RWPE1 (cell line): Measurements from ENCODE around the gene RNF114.
"Not testable (repeated sequence)": the region's sequence is repeated elsewhere in the genome, so short reads cannot be mapped to it uniquely, and the experiment has no call there.

Experiments
- CTCF ChIA-PET: fragments of 350-600 bp; sonication (Branson Sonifier 250); formaldehyde crosslinking; extraction: SDS; loops from one replicate; lab custom pipeline; 2021; lab: Yijun Ruan, JAX
- POLR2A ChIA-PET: fragments of 400-600 bp; formaldehyde crosslinking; extraction: SDS; loops from one replicate; lab custom pipeline; 2020; ENCODE audit warnings: antibody characterized with exemption; ENCODE audit not compliant: low non-redundant PET; lab: Yijun Ruan, JAX
- DNase-seq: peaks from one replicate; pipeline ENCODE4 v3.0.0; 2012; ENCODE audit warnings: low spot score
- H3K27ac ChIP-seq: fragments of 450-650 bp; 2 replicates; pipeline ENCODE4 v1.5.1; 2017
- TF ChIP-seq, protein P1 (sequence below): fragments of 450-650 bp; conservative IDR thresholded peaks from 2 replicates; pipeline ENCODE4 v1.5.1; 2017; ENCODE audit warnings: low read depth, mild to moderate bottlenecking

The RNF114 gene

DNA sequence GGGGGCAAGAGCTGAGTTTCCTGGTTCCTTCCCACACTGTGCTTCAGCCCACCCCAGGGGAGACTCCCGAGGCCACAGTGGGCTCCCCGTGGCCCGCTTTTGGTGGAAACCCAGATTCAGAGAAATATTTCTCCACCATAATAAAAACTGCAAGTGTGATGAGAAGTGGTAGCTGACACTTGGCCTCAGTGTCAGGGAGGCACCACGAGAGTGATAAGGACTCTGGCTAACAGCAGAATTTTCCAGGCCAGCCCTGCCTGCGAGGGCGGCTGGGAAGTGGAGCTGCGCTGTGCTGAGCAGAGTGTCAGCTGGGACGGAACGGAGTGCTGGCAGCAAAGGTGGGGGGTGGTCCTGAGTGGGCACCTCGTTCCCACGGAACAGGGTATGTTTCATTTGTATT is 43.4 kb upstream of the RNF114 start:
- 0 out of 2 replicates have a peak overlapping the region, but pooled peaks have one; percentile 2 for H3K27ac ChIP-seq
- DNase-seq: no peak
- ChIA-PET CTCF (interaction anchor here (0.6 to 1.7 kb wide), 3 partner anchors 86 to 359 kb away, joined by 3 to 7 read pairs (median 4); no protein-coding TSS in a partner anchor), POLR2A (no interaction called here)
- TF ChIP-seq, protein P1, sequence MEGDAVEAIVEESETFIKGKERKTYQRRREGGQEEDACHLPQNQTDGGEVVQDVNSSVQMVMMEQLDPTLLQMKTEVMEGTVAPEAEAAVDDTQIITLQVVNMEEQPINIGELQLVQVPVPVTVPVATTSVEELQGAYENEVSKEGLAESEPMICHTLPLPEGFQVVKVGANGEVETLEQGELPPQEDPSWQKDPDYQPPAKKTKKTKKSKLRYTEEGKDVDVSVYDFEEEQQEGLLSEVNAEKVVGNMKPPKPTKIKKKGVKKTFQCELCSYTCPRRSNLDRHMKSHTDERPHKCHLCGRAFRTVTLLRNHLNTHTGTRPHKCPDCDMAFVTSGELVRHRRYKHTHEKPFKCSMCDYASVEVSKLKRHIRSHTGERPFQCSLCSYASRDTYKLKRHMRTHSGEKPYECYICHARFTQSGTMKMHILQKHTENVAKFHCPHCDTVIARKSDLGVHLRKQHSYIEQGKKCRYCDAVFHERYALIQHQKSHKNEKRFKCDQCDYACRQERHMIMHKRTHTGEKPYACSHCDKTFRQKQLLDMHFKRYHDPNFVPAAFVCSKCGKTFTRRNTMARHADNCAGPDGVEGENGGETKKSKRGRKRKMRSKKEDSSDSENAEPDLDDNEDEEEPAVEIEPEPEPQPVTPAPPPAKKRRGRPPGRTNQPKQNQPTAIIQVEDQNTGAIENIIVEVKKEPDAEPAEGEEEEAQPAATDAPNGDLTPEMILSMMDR: no peak

DNA sequence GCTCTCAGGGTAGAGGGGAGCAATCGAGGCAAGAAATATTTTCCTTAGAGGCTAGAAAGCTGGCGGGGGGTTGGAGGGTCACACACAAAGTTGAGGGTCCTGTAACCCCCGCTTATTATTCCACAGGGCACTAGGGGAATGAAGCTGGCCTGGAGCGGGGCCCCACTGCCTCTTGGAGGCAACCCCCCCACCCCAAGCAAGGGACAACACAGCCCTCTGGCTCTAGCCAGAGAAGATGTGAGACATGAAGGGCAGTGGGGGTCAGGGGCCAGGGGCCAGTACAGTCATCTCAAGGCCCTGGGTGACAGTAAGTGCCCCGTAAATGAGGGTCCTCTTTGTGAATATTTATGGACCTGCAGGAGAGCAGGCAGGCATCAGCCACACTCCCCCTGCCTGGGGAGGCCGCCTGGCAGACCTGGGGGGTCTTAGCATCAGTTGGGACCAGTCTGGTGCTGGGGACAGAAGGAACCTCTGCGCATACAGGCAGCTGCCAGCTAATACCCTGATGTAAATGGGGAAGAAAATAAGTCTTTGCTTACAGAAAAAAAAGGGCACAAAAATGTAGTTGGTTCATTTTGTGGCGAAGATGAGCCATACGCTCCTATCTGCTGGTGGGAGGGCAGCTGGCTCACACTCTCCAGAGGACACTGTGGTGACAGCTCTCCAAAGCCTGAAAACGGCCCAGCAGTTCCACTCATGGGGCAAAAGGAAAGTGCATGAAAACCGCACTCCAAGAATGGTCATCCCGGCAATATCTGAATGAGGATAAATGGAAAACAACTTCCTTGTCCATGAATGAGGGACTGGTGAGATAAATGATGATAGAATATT is 42.7 kb upstream of the RNF114 start:
- ChIA-PET CTCF (interaction anchor here (1.1 to 1.7 kb wide), 3 partner anchors 285 to 360 kb away, joined by 4 to 7 read pairs (median 4); no protein-coding TSS in a partner anchor), POLR2A (no interaction called here)
- DNase-seq: no peak
- no peak overlapping the region for H3K27ac ChIP-seq
- TF ChIP-seq, protein P1: no peak

DNA sequence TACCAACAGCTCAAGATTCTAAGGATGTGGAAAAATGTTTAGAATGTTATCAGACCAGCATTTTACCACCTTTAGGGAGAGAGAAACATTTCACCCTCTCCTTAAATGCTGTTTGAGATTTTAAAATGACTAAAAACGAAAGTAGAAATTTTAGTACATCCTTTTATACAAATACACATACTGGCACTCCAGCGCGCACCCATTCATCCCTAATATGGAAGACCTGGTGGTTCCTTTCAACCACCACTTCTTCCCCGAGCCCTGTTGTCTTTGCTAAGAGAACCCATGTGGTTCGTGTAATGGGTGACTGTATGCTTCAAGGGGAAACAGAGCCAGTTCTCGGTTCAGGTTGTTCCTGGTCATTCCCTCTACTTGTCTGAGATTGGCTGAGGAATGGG is 42.1 kb upstream of the RNF114 start:
- no peak overlapping the region for H3K27ac ChIP-seq
- ChIA-PET CTCF (interaction anchor here (1.6 to 1.7 kb wide), 2 partner anchors 286 to 352 kb away, joined by 4 to 7 read pairs; no protein-coding TSS in a partner anchor), POLR2A (no interaction called here)
- TF ChIP-seq, protein P1: no peak
- no peak for DNase-seq

DNA sequence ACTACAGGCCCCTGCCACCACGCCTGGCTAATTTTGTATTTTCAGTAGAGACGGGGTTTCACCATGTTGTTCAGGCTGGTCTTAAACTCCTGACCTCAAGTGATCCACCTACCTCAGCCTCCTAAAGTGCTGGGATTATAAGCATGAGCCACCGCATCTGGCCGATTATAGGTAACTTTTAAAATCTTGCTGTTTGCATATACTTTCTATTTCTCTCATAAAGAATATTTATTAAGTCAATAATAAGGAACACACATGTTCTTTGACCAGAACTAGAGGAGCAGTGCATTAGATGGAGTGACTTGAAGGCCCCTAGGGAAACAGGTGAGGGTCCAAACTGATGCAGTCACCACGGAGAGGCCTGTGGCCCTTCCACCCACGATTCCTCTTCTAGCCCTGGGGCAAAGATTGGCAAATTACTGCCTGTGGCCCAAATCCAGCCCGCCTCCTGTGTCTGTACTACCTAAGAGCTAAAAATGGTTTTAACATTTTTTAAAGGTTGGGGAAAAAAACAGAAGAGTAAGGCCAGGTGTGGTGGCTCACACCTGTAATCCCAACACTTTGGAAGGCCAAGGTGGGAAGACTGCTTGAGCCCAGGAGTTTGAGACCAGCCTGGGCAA is 40.6 kb upstream of the RNF114 start:
- CTCF ChIA-PET: interaction anchor here (0.6 kb wide), 2 partner anchors 189 to 751 kb away, joined by 3 read pairs; no protein-coding TSS in a partner anchor
- POLR2A ChIA-PET, H3K27ac ChIP-seq, DNase-seq: not testable (repeated sequence)

DNA sequence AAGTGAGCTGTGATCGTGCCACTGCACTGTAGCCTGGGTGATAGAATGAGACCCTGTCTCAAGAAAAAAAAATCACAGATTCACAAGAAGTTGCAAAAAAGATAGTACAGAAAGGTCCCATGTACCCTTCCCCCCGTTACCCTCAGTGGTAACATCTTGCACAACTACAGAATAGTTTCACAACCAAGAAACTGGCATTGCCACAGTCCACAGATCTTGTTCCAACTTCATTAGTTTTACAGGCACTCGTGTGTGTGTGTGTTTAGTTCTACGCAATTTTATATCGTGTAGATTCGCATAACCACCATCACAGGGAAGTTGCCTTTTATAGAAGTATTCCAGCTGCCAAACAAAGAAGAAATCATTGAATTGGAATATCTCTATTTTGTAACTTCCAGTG is 40.0 kb upstream of the RNF114 start:
- ChIA-PET POLR2A (no interaction called here), CTCF (interaction anchor here (0.6 to 1.1 kb wide), 2 partner anchors 8 to 190 kb away, joined by 3 to 6 read pairs; no protein-coding TSS in a partner anchor)
- TF ChIP-seq, protein P1: no peak
- DNase-seq: no peak
- H3K27ac ChIP-seq: no peak overlapping the region

DNA sequence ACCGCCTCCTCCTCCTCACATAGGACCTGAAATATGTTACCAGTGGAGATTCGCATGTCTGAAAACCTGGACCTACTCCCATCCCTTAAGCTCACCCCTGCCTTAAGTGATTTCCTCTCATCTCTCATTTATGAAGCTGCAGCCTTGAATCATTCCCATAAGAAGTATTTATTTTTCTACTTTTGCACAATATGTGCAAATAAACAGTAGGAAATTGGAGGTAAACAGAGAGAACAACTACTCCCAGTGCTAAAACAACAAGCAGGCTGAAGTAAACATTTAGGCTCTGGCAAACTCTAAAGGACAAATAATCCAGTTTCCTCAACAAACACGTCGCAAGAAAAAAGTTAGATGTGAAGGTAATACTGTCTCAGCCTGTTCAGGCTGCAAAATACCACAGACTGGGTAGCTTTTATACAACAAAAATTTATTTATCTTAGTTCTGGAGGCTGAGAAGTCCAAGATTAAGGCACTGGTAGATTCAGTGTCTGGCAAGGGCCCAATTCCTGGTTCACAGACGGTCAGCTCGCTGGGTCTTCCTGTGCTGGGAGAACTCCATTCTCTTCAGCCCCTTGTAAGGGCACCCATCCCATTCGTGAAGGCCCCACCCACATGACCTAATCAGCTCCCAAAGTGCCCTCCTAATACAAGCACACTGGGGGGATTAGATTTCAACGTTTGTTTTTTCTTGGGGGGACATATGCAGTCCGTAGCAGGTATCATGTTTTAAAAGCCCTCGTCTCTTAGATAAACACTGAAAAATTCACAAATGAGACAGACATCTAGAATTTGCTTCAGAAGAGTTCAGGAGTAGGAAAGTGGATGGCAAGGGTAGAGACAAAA is 36.4 kb upstream of the RNF114 start:
- no peak overlapping the region for H3K27ac ChIP-seq
- TF ChIP-seq, protein P1: no peak
- no peak for DNase-seq
- CTCF ChIA-PET: interaction anchor here (0.6 to 3.1 kb wide), 7 partner anchors 9 to 165 kb away, joined by 3 to 26 read pairs (median 4); no protein-coding TSS in a partner anchor
- POLR2A ChIA-PET: no interaction called here
